Upper lobe of left lung (tissue), 6 donors: ENCODE measurements around the gene NSUN7. TPM values are rescaled to one million over a fixed set of nuclear protein-coding genes. Genes with fewer than 3 reads are reported as not detected.
A peak's percentile ranks its signal among the peaks of the same experiment; 100 is the strongest.

ENCODE experiments used
- ATAC-seq, 2 donors: fragments of 200-7000 bp; cut with Tn5 transposase; one replicate each; pipeline ENCODE4 v1.9.1; 2022; ENCODE audit warnings: mild to moderate bottlenecking in 2 of 2, moderate library complexity in 2 of 2; ENCODE audit not compliant: low FRiP score in 2 of 2
- DNase-seq, 2 donors: peaks; one replicate each; pipeline ENCODE4 v3.0.0-alpha.2; 2019 to 2020
- H3K27ac ChIP-seq, 4 donors: fragments of 200-600 bp; sonication (generic); one replicate each; pipeline ENCODE4 v1.5.1; 2016 to 2019
- H3K27me3 ChIP-seq, 4 donors: fragments of 200-600 bp; sonication (generic); one replicate each; pipeline ENCODE4 v1.5.1; 2017 to 2019
- H3K36me3 ChIP-seq, 4 donors: fragments of 200-600 bp; sonication (generic); one replicate each; pipeline ENCODE4 v1.5.1; 2016 to 2019
- H3K4me1 ChIP-seq, 4 donors: fragments of 200-600 bp; sonication (generic); one replicate each; pipeline ENCODE4 v1.5.1; 2018 to 2019
- H3K4me3 ChIP-seq, 4 donors: fragments of 200-600 bp; sonication (generic); one replicate each; pipeline ENCODE4 v1.5.1; 2017 to 2019; ENCODE audit warnings: mild to moderate bottlenecking in 2 of 4, moderate library complexity in 1 of 4
- H3K9me3 ChIP-seq, 4 donors: fragments of 200-600 bp; sonication (generic); one replicate each; pipeline ENCODE4 v1.5.1; 2018 to 2019
- EP300 ChIP-seq, 4 donors: sonication (generic); formaldehyde crosslinking; IDR thresholded peaks; one replicate each; pipeline ENCODE4 v1.5.1; 2017; ENCODE audit warnings: antibody characterized with exemption in 4 of 4, control low read depth in 2 of 4
- POLR2A ChIP-seq, 4 donors: fragments of 450-650 bp; IDR thresholded peaks; one replicate each; pipeline ENCODE4 v1.5.1; 2016 to 2017; ENCODE audit warnings: antibody characterized with exemption in 4 of 4, mild to moderate bottlenecking in 2 of 4
- POLR2AphosphoS5 ChIP-seq, 2 donors: sonication (generic); formaldehyde crosslinking; IDR thresholded peaks; one replicate each; pipeline ENCODE4 v1.5.1; 2017; ENCODE audit warnings: antibody characterized with exemption in 2 of 2
- WGBS, 2 donors: methylation state at CpG; one replicate each; pipeline ENCODE4 v1.1.5; 2017 to 2018; 5-methylcytosine and 5-hydroxymethylcytosine counted together
- total RNA-seq, 6 donors: library from RNA; depleted of rRNA in 4 of 6; stranded (reverse); fragments of >200 nt in 4 of 6; gene quantifications; one replicate each; pipeline versions ENCODE4 v1.1.0 to v1.2.1, GENCODE V29; 2016 to 2021
- TF ChIP-seq, protein P1 (sequence below), 6 experiments: fragments of 450-650 bp in 4 of 6; fragments of 200-600 bp in 2 of 6; sonication (generic) in 2 of 6; IDR thresholded peaks; one replicate each; pipeline ENCODE4 v1.5.1; 2016 to 2019; ENCODE audit warnings: antibody characterized with exemption in 6 of 6
- donor health status: DM: no; HTN: no; CAD: no; lungs with moderate emphysema.
- donor health status: DM: no; HTN: yes; CAD: no; lungs with severe emphysema.

NSUN7 gene
- total RNA-seq, 6 donors from 2014 or later: 5.9 to 47.1 (median 12.3) TPM

DNA sequence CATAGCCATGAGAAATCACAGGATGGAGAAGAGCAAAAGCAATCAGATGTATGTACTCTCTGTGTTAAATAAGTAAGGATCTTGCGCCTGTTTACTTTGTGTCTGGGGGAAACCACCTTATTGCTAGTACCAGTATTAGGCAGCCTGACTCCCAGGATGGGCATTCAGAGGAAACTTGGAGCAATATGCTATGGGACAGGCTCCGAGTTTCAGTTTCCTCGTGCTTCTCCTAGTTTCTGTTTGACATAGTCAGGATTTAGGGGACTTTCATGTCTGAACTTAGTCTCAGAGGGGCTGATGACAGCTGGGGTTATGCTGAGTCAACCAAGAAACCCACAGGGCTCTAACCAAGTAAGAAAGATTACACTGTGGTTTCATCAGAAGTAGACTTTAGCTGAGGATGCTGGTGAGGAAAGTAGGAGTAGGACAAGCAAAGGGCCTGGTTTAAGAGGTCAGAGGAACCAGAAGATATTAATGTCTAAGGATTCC is 13.5 kb downstream of the NSUN7 start:
- no peak for TF ChIP-seq POLR2AphosphoS5 (IDR thresholded peaks at IDR 0.05)
- TF ChIP-seq, protein P1, sequence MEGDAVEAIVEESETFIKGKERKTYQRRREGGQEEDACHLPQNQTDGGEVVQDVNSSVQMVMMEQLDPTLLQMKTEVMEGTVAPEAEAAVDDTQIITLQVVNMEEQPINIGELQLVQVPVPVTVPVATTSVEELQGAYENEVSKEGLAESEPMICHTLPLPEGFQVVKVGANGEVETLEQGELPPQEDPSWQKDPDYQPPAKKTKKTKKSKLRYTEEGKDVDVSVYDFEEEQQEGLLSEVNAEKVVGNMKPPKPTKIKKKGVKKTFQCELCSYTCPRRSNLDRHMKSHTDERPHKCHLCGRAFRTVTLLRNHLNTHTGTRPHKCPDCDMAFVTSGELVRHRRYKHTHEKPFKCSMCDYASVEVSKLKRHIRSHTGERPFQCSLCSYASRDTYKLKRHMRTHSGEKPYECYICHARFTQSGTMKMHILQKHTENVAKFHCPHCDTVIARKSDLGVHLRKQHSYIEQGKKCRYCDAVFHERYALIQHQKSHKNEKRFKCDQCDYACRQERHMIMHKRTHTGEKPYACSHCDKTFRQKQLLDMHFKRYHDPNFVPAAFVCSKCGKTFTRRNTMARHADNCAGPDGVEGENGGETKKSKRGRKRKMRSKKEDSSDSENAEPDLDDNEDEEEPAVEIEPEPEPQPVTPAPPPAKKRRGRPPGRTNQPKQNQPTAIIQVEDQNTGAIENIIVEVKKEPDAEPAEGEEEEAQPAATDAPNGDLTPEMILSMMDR (IDR thresholded peaks at IDR 0.05): no peak
- TF ChIP-seq EP300 (IDR thresholded peaks at IDR 0.05): no peak
- no peak for TF ChIP-seq POLR2A (IDR thresholded peaks at IDR 0.05)
- WGBS, 2 donors: 48 to 84% methylated on average over 3 of the region's 3 CpGs
- no peak for ATAC-seq

DNA sequence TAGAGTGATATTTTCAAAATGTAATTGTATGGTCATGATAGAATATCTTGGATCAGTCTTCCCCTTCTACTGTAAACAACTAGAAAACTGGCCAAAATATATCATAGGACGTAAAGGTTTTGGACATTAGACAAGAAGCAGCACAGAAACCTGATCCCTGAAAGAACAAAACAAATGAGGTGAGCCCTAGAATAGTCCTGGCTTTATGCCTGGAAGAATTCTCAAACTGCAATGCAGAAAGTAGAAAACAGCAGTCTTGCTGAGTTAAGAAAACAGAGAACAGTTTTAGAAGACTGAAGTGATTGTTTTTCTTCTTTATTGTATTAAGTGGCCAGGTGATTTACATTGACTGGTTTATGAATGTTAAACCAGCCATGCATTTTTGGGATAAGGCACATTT is 19.5 kb downstream of the NSUN7 start:
- no peak for ATAC-seq
- no peak for DNase-seq
- H3K9me3 ChIP-seq: no peaks in the 10 kb centered on the region

More for the DNA sequence above, 13.5 kb downstream of the NSUN7 start:
- Histone ChIP-seq H3K27me3 (no peaks in the 10 kb centered on the region), H3K4me3 (no peak overlapping the region), H3K4me1 (no peaks in the 10 kb centered on the region), H3K36me3 (no peaks in the 10 kb centered on the region), H3K9me3 (no peaks in the 10 kb centered on the region), H3K27ac (no peak overlapping the region)
- no peak for DNase-seq

DNA sequence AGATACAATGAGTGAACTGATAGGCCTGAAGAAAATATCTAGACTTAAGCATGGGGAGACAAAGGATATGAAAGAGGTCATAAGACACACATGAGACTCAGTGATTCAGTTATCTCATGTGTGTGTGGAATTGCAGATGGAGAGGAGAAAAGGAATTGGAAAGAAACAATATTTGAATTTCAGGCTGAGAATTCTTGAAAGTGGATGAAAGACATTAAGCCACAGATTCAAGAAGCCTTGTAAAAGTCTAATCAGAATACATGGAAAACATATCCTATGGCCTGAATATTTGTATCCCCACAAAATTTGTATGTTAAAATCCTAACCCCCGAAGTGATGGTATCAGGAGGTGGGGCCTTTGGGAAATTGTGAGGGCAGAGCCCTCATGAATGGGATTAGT is 28.3 kb downstream of the NSUN7 start:
- H3K4me1 ChIP-seq: no peaks in the 10 kb centered on the region
- no peak for DNase-seq
- WGBS, 2 donors: 94 to 95% methylated on average over 1 of the region's 1 CpG
- ATAC-seq: no peak
- no peak overlapping the region for H3K4me3 ChIP-seq
- TF ChIP-seq POLR2AphosphoS5 (IDR thresholded peaks at IDR 0.05): no peak
- no peak for TF ChIP-seq POLR2A (IDR thresholded peaks at IDR 0.05)
- TF ChIP-seq EP300 (IDR thresholded peaks at IDR 0.05): no peak
- TF ChIP-seq, protein P1 (IDR thresholded peaks at IDR 0.05): no peak
- H3K27ac ChIP-seq: no peak overlapping the region
- no peaks in the 10 kb centered on the region for H3K9me3 ChIP-seq
- H3K27me3 ChIP-seq: no peaks in the 10 kb centered on the region
- no peaks in the 10 kb centered on the region for H3K36me3 ChIP-seq

More for the DNA sequence above, 19.5 kb downstream of the NSUN7 start:
- no peaks in the 10 kb centered on the region for H3K36me3 ChIP-seq
- TF ChIP-seq, protein P1 (IDR thresholded peaks at IDR 0.05): no peak
- TF ChIP-seq POLR2AphosphoS5 (IDR thresholded peaks at IDR 0.05) (no peak), POLR2A (IDR thresholded peaks at IDR 0.05) (no peak), EP300 (IDR thresholded peaks at IDR 0.05) (no peak)
- H3K4me3 ChIP-seq: no peak overlapping the region
- WGBS, 2 donors: 69 to 79% methylated on average over 1 of the region's 1 CpG
- no peaks in the 10 kb centered on the region for H3K27me3 ChIP-seq
- no peak overlapping the region for H3K27ac ChIP-seq
- no peaks in the 10 kb centered on the region for H3K4me1 ChIP-seq

DNA sequence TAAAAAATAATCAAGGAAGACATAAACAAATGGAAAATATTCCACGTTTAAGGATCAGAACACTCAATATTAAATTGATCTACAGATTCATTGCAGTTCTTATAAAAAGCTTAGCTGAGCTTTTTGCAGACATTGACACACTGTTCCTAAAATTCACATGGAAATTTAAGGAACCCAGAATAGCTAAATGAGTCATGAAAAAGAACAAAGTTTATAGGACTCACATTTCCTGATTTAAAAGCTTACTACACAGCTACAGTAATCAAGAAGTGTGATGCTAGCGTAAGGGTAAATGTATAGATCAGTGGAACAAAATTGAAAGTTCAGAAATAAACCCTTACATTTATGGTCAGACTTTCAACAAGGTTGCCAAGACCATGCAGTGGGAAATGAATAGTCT is 33.1 kb downstream of the NSUN7 start:
- WGBS, 2 donors: 83 to 87% methylated on average over 2 of the region's 2 CpGs
- no peak overlapping the region for H3K27ac ChIP-seq
- no peak overlapping the region for H3K4me3 ChIP-seq
- no peaks in the 10 kb centered on the region for H3K27me3 ChIP-seq
- TF ChIP-seq EP300 (IDR thresholded peaks at IDR 0.05) (no peak), POLR2AphosphoS5 (IDR thresholded peaks at IDR 0.05) (no peak), POLR2A (IDR thresholded peaks at IDR 0.05) (no peak)
- TF ChIP-seq, protein P1 (IDR thresholded peaks at IDR 0.05): no peak
- H3K9me3 ChIP-seq: no peaks in the 10 kb centered on the region
- H3K36me3 ChIP-seq: no peaks in the 10 kb centered on the region
- H3K4me1 ChIP-seq: no peaks in the 10 kb centered on the region
- no peak for DNase-seq
- no peak for ATAC-seq

DNA sequence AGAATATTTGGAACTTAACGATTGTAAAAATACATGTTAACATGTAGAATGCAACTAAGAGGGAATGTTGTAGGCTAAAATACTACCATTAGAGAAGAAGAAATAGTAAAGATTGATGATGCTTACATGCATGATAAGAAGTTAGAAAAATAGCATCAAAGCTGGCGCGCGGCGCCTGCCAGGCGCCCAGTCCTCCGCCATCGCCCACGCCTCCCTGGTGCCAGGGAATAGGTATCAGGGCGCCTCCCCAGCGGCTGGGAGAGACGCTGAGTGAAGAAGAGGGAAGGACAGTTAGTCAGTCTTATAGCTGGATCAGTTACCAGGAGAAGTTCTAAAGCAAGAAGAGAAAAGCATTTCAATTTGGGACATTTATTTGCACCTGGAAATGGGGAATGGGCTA is 36.0 kb downstream of the NSUN7 start:
- Histone ChIP-seq H3K4me1 (no peaks in the 10 kb centered on the region), H3K9me3 (no peaks in the 10 kb centered on the region), H3K4me3 (no peak overlapping the region), H3K36me3 (no peaks in the 10 kb centered on the region), H3K27ac (no peak overlapping the region), H3K27me3 (no peaks in the 10 kb centered on the region)
- TF ChIP-seq POLR2A (IDR thresholded peaks at IDR 0.05) (no peak), POLR2AphosphoS5 (IDR thresholded peaks at IDR 0.05) (no peak)
- 92 to 96% methylated on average over 12 of the region's 12 CpGs for WGBS, 2 donors
- DNase-seq: peak in 1 of 2 donors; percentile 54
- no peak for ATAC-seq
